GM23338 (cell line): ENCODE results near the gene PSMB10. TPM values are rescaled to one million over a fixed set of nuclear protein-coding genes. Genes with fewer than 3 reads are reported as not detected.

Source experiments
- ATAC-seq: fragments of 200-7000 bp; cut with Tn5 transposase; 3 replicates; pipeline ENCODE4 v1.9.1; 2020
- DNase-seq: peaks from one replicate; pipeline ENCODE4 v3.0.0-alpha.2; 2015; ENCODE audit warnings: low spot score
- H2AFZ ChIP-seq: fragments of 200-600 bp; sonication (generic); 2 replicates; pipeline ENCODE4 v1.8.0; 2016; ENCODE audit warnings: antibody characterized with exemption, mild to moderate bottlenecking, moderate library complexity
- H3F3A ChIP-seq: fragments of 200-600 bp; sonication (generic); replicated peaks from 2 replicates; pipeline ENCODE4 v1.8.0; 2017; ENCODE audit warnings: antibody characterized with exemption, mixed run types, low read depth
- H3K27ac ChIP-seq: fragments of 200-600 bp; sonication (generic); 2 replicates; pipeline ENCODE4 v1.6.1; 2016; ENCODE audit warnings: low read depth
- H3K27me3 ChIP-seq: fragments of 200-600 bp; sonication (generic); 2 replicates; pipeline ENCODE4 v1.8.0; 2016; ENCODE audit warnings: mild to moderate bottlenecking, mixed run types, moderate library complexity; ENCODE audit not compliant: insufficient read depth
- H3K36me3 ChIP-seq: fragments of 200-600 bp; sonication (generic); 2 replicates; pipeline ENCODE4 v1.8.0; 2016; ENCODE audit warnings: mild to moderate bottlenecking; ENCODE audit not compliant: insufficient read depth
- H3K4me1 ChIP-seq: fragments of 200-600 bp; sonication (generic); 2 replicates; pipeline ENCODE4 v1.8.0; 2016; ENCODE audit warnings: mild to moderate bottlenecking, moderate library complexity; ENCODE audit not compliant: insufficient read depth
- H3K4me2 ChIP-seq: fragments of 200-600 bp; sonication (generic); 2 replicates; pipeline ENCODE4 v1.7.1; 2017; ENCODE audit warnings: mixed run types
- H3K4me3 ChIP-seq: fragments of 200-600 bp; sonication (generic); 2 replicates; pipeline ENCODE4 v1.6.1; 2016; ENCODE audit warnings: mixed run types
- H3K79me2 ChIP-seq: fragments of 200-600 bp; sonication (generic); replicated peaks from 2 replicates; pipeline ENCODE4 v1.8.0; 2017; ENCODE audit warnings: mild to moderate bottlenecking; ENCODE audit not compliant: insufficient read depth
- H3K9me2 ChIP-seq: fragments of 200-600 bp; sonication (generic); 2 replicates; pipeline ENCODE4 v1.8.0; 2017; ENCODE audit not compliant: insufficient read depth
- H4K20me1 ChIP-seq: fragments of 200-600 bp; sonication (generic); replicated peaks from 2 replicates; pipeline ENCODE4 v1.8.0; 2017; ENCODE audit warnings: mild to moderate bottlenecking; ENCODE audit not compliant: insufficient read depth
- H3K27ac Mint-ChIP-seq: 2 replicates; pipeline ENCODE4 v1.8.0; 2020; ENCODE audit warnings: inconsistent platforms, mild to moderate bottlenecking, moderate library complexity, mixed read lengths
- H3K27me3 Mint-ChIP-seq: 3 replicates; pipeline ENCODE4 v1.8.0; 2022; ENCODE audit warnings: low read depth, mild to moderate bottlenecking, moderate library complexity, mixed read lengths, inconsistent platforms; ENCODE audit not compliant: insufficient read depth, poor library complexity
- H3K36me3 Mint-ChIP-seq: 3 replicates; pipeline ENCODE4 v1.8.0; 2021; ENCODE audit warnings: low read depth, mild to moderate bottlenecking, inconsistent platforms, moderate library complexity, mixed read lengths
- H3K4me1 Mint-ChIP-seq: 3 replicates; pipeline ENCODE4 v1.8.0; 2020; ENCODE audit warnings: mild to moderate bottlenecking, inconsistent platforms, mixed read lengths
- H3K4me3 Mint-ChIP-seq: 3 replicates; pipeline ENCODE4 v1.8.0; 2021; ENCODE audit warnings: moderate library complexity, mild to moderate bottlenecking, inconsistent platforms, mixed read lengths
- H3K9me3 Mint-ChIP-seq: 3 replicates; pipeline ENCODE4 v1.8.0; 2020; ENCODE audit warnings: moderate library complexity, mild to moderate bottlenecking, inconsistent platforms, mixed read lengths
- CREB1 ChIP-seq: fragments of 250-450 bp; sonication (Bioruptor Pico); IDR thresholded peaks from 2 replicates; pipeline ENCODE4 v1.5.0; 2020; ENCODE audit warnings: low read depth, mild to moderate bottlenecking, moderate library complexity
- EZH2phosphoT487 ChIP-seq: fragments of 200-600 bp; sonication (generic); IDR thresholded peaks from one replicate; pipeline ENCODE4 v1.8.1; 2018; ENCODE audit warnings: antibody characterized with exemption; ENCODE audit not compliant: unreplicated experiment
- NANOG ChIP-seq: IDR thresholded peaks from 2 replicates; pipeline ENCODE4 v1.6.1; 2016; ENCODE audit warnings: antibody characterized with exemption, borderline replicate concordance
- STAT1 ChIP-seq: IDR thresholded peaks from one replicate; pipeline ENCODE4 v1.6.1; 2016; ENCODE audit warnings: antibody characterized with exemption; ENCODE audit not compliant: unreplicated experiment
- ZNF331 ChIP-seq: fragments of 250-450 bp; sonication (Bioruptor Pico); IDR thresholded peaks from 2 replicates; pipeline ENCODE4 v1.5.0; 2020; ENCODE audit warnings: low read depth, mild to moderate bottlenecking, moderate library complexity
- polyA plus RNA-seq: library from polyadenylated mRNA; unstranded; fragments of >200 nt; fragmentation: Nextera tagmentation; extraction: Ambion mirVana; gene quantifications from 2 replicates; pipeline ENCODE4 v1.2.1, GENCODE V29; 2016
- total RNA-seq: library from RNA; depleted of rRNA; stranded (reverse); fragments of >200 nt; shearing (Covaris generic); gene quantifications from 2 replicates; pipeline ENCODE4 v1.2.3, GENCODE V29; 2014
- TF ChIP-seq, protein P1 (sequence below): fragments of 250-450 bp; sonication (Bioruptor Pico); IDR thresholded peaks from 2 replicates; pipeline ENCODE4 v1.5.0; 2020; ENCODE audit warnings: mild to moderate bottlenecking, moderate library complexity
- TF ChIP-seq, protein P2 (sequence below), 2 experiments: fragments of 200-600 bp in 1 of 2; sonication (generic) in 1 of 2; conservative IDR thresholded peaks; 2 replicates each; pipeline versions ENCODE4 v1.5.1 to v1.6.1; 2016 to 2017; ENCODE audit warnings: antibody characterized with exemption in 2 of 2, low read depth in 2 of 2, mild to moderate bottlenecking in 2 of 2, moderate library complexity in 1 of 2
- TF ChIP-seq, protein P3 (sequence below): IDR thresholded peaks from 2 replicates; pipeline ENCODE4 v1.6.1; 2016; ENCODE audit warnings: antibody characterized with exemption

Gene PSMB10
- total and polyA plus RNA-seq, 2 experiments from 2014 or later, result 27.5 to 114 TPM

DNA sequence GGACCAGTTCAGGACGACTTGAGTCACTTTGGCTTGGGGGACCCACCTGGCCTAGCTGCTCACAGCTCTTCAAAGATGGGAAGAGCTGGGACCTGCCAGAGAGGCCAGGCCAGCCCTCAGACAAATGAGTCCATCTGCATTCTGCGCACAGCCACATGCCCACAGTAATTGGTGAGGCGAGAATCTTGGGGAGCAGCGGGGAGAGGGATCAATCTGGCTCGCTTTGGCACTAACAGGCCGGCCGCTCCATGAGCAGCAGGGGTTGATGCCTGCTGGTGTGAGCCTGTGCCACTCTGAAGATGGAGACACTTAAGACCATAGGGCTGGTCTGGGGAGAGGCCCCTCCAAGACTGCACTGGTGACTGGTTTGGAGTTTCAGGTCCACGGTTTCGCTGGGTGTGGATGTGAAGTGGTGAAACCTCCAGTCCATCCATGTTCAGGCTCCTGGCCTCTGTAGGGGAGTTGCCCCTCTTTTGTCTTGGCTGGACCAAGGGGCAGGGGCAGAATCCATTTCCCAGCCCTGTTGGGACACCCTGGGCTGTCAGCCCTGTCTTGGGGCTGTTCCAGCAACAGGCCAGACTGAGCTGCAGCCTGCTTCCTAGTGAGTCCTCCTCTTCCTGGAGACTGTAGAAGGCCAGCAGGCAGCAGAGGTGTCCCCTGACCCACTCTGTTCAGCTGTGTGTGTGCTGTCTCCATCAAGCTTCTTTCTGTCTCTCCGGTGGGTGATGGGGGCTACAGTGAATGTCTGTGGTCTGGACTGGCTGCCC, 12.3 kb downstream of the PSMB10 start (continued):
- TF ChIP-seq, protein P1, sequence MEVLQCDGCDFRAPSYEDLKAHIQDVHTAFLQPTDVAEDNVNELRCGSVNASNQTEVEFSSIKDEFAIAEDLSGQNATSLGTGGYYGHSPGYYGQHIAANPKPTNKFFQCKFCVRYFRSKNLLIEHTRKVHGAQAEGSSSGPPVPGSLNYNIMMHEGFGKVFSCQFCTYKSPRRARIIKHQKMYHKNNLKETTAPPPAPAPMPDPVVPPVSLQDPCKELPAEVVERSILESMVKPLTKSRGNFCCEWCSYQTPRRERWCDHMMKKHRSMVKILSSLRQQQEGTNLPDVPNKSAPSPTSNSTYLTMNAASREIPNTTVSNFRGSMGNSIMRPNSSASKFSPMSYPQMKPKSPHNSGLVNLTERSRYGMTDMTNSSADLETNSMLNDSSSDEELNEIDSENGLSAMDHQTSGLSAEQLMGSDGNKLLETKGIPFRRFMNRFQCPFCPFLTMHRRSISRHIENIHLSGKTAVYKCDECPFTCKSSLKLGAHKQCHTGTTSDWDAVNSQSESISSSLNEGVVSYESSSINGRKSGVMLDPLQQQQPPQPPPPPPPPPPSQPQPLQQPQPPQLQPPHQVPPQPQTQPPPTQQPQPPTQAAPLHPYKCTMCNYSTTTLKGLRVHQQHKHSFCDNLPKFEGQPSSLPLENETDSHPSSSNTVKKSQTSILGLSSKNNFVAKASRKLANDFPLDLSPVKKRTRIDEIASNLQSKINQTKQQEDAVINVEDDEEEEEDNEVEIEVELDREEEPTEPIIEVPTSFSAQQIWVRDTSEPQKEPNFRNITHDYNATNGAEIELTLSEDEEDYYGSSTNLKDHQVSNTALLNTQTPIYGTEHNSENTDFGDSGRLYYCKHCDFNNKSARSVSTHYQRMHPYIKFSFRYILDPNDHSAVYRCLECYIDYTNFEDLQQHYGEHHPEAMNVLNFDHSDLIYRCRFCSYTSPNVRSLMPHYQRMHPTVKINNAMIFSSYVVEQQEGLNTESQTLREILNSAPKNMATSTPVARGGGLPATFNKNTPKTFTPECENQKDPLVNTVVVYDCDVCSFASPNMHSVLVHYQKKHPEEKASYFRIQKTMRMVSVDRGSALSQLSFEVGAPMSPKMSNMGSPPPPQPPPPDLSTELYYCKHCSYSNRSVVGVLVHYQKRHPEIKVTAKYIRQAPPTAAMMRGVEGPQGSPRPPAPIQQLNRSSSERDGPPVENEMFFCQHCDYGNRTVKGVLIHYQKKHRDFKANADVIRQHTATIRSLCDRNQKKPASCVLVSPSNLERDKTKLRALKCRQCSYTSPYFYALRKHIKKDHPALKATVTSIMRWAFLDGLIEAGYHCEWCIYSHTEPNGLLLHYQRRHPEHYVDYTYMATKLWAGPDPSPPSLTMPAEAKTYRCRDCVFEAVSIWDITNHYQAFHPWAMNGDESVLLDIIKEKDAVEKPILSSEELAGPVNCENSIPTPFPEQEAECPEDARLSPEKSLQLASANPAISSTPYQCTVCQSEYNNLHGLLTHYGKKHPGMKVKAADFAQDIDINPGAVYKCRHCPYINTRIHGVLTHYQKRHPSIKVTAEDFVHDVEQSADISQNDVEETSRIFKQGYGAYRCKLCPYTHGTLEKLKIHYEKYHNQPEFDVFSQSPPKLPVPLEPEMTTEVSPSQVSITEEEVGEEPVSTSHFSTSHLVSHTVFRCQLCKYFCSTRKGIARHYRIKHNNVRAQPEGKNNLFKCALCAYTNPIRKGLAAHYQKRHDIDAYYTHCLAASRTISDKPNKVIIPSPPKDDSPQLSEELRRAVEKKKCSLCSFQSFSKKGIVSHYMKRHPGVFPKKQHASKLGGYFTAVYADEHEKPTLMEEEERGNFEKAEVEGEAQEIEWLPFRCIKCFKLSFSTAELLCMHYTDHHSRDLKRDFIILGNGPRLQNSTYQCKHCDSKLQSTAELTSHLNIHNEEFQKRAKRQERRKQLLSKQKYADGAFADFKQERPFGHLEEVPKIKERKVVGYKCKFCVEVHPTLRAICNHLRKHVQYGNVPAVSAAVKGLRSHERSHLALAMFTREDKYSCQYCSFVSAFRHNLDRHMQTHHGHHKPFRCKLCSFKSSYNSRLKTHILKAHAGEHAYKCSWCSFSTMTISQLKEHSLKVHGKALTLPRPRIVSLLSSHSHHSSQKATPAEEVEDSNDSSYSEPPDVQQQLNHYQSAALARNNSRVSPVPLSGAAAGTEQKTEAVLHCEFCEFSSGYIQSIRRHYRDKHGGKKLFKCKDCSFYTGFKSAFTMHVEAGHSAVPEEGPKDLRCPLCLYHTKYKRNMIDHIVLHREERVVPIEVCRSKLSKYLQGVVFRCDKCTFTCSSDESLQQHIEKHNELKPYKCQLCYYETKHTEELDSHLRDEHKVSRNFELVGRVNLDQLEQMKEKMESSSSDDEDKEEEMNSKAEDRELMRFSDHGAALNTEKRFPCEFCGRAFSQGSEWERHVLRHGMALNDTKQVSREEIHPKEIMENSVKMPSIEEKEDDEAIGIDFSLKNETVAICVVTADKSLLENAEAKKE (CRISPR knock-in tag), result no peak
- no peak for TF ChIP-seq STAT1

DNA sequence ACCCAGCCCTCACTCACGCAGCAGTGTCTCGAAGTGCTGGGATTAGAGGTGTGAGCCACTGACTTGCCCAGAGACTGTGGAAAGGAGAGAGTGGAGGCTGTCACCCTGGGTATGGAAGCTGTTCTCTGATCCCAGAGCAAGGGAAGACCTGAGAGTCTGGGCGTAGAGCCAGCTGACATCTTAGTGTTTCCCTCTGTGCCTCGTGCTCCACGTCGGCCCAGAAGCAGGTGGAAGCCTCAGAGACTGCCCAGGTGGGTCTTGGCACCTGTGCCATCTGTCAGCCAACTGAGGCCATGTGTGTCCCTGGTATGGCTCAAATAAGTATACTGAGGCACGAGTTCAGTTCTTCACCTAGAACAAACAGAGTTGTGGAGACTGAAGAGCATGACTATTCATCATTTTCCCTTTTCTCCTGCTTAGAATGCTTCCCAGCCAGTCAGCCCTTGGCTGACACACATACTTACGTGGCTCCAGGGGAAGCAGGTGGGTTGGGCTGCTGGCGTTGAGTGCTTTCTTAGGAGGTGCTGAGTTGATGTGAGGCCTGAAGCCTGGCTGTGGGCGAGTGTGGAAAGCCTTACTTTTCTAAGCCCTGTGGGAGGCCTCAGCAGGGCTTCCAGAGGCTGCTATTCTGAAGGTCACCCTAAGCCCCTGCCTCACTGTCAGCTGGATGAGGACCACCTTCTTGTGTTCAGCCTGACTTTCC, 13.1 kb downstream of the PSMB10 start:
- no peak overlapping the region; the same call in 2 of the 3 replicates for H3K4me3 Mint-ChIP-seq
- TF ChIP-seq, protein P2, sequence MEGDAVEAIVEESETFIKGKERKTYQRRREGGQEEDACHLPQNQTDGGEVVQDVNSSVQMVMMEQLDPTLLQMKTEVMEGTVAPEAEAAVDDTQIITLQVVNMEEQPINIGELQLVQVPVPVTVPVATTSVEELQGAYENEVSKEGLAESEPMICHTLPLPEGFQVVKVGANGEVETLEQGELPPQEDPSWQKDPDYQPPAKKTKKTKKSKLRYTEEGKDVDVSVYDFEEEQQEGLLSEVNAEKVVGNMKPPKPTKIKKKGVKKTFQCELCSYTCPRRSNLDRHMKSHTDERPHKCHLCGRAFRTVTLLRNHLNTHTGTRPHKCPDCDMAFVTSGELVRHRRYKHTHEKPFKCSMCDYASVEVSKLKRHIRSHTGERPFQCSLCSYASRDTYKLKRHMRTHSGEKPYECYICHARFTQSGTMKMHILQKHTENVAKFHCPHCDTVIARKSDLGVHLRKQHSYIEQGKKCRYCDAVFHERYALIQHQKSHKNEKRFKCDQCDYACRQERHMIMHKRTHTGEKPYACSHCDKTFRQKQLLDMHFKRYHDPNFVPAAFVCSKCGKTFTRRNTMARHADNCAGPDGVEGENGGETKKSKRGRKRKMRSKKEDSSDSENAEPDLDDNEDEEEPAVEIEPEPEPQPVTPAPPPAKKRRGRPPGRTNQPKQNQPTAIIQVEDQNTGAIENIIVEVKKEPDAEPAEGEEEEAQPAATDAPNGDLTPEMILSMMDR (conservative IDR thresholded peaks at IDR 0.05; ENCODE audit: low read depth in 2 of 2), result no peak
- TF ChIP-seq CREB1 (CRISPR knock-in tag) (no peak), ZNF331 (no peak), EZH2phosphoT487 (no peak), NANOG (no peak)
- TF ChIP-seq, protein P3, sequence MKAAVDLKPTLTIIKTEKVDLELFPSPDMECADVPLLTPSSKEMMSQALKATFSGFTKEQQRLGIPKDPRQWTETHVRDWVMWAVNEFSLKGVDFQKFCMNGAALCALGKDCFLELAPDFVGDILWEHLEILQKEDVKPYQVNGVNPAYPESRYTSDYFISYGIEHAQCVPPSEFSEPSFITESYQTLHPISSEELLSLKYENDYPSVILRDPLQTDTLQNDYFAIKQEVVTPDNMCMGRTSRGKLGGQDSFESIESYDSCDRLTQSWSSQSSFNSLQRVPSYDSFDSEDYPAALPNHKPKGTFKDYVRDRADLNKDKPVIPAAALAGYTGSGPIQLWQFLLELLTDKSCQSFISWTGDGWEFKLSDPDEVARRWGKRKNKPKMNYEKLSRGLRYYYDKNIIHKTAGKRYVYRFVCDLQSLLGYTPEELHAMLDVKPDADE, result no peak

More for the DNA sequence above, 13.1 kb downstream of the PSMB10 start:
- Mint-ChIP-seq H3K4me1 (peaks cover 19% of the 10 kb centered on the region), H3K27ac (no peak overlapping the region), H3K36me3 (no peaks in the 10 kb centered on the region), H3K9me3 (no peaks in the 10 kb centered on the region), H3K27me3 (peaks cover 12% of the 10 kb centered on the region)
- Histone ChIP-seq H3K4me1 (peaks cover 6% of the 10 kb centered on the region; the same call in 1 of the 2 replicates), H3K27ac (no peak overlapping the region), H3K79me2 (no peaks in the 10 kb centered on the region), H4K20me1 (no peaks in the 10 kb centered on the region; the same call in 1 of the 2 replicates), H3K27me3 (no peaks in the 10 kb centered on the region), H3K4me3 (no peak overlapping the region), H2AFZ (no peak overlapping the region), H3F3A (0 out of 2 replicates have a peak, but pooled peaks cover 6% of the 10 kb centered on the region), H3K36me3 (no peaks in the 10 kb centered on the region), H3K4me2 (no peak overlapping the region), H3K9me2 (no peaks in the 10 kb centered on the region)
- DNase-seq (no peak), ATAC-seq (no peak)
